HCT116 (cell line): ENCODE measurements around the gene CAND2. TPM values are rescaled to one million over a fixed set of nuclear protein-coding genes. Genes with fewer than 3 reads are reported as not detected.

Source experiments
- ATAC-seq: fragments of 200-7000 bp; cut with Tn5 transposase; 2 replicates; pipeline ENCODE4 v1.9.1; 2020; ENCODE audit warnings: mild to moderate bottlenecking, moderate library complexity
- BruUV-seq: library from RNA; stranded (reverse); fragments of 400-500 nt; replicated peaks from 2 replicates; lab custom pipeline; 2021; lab: Mats Ljungman, UMichigan
- CTCF ChIA-PET: fragments of 300-600 bp; sonication (Branson Sonifier 250); formaldehyde crosslinking; loops from one replicate; lab custom pipeline; 2021; ENCODE audit warnings: antibody characterized with exemption; lab: Charles Lee
- POLR2A ChIA-PET: fragments of 300-600, 350-600 bp; sonication (Branson Sonifier 250); formaldehyde crosslinking; loops from one replicate; lab custom pipeline; 2021; ENCODE audit warnings: antibody characterized with exemption; lab: Charles Lee
- RAD21 ChIA-PET, 2 experiments: fragments of 300-600 bp; sonication (Branson Sonifier 250); formaldehyde crosslinking; loops; one replicate each; lab custom pipeline; 2023; ENCODE audit warnings: low total read pairs in 2 of 2; ENCODE audit not compliant: uncharacterized antibody in 2 of 2, unreplicated experiment in 2 of 2, low non-redundant PET in 1 of 2; lab: Charles Lee
- DNase-seq: peaks from one replicate; pipeline ENCODE4 v3.0.0-alpha.2; 2010; ENCODE audit warnings: low read depth, low spot score
- H2AFZ ChIP-seq: fragments of 200-600 bp; shearing (Covaris generic), sonication (generic); 2 replicates; pipeline ENCODE4 v1.6.1; 2017; ENCODE audit warnings: low read depth, mixed run types, mixed read lengths, antibody characterized with exemption, low read length; ENCODE audit not compliant: poor library complexity, severe bottlenecking
- H3K27ac ChIP-seq: 2 replicates; pipeline ENCODE4 v1.5.1; 2012; ENCODE audit warnings: low read depth, low read length
- H3K27me3 ChIP-seq: fragments of 200-600 bp; sonication (generic); 2 replicates; pipeline ENCODE4 v1.6.1; 2016; ENCODE audit warnings: mixed run types, low read length, mixed read lengths; ENCODE audit not compliant: insufficient read depth
- H3K36me3 ChIP-seq, 2 experiments: fragments of 200-500 bp in 1 of 2; fragments of 200-600 bp in 1 of 2; sonication (Bioruptor generic) in 1 of 2; sonication (generic) in 1 of 2; 2 replicates each; pipeline versions ENCODE4 v1.5.1 to v1.6.1; 2014 to 2016; ENCODE audit warnings: low read length in 2 of 2, inconsistent platforms in 1 of 2, mixed read lengths in 1 of 2, mixed run types in 1 of 2; ENCODE audit not compliant: insufficient read depth in 2 of 2, control insufficient read depth in 1 of 2
- H3K4me1 ChIP-seq, 2 experiments: fragments of 200-600 bp in 1 of 2; sonication (generic) in 1 of 2; 2 replicates each; pipeline versions ENCODE4 v1.5.1 to v1.6.1; 2012 to 2017; ENCODE audit warnings: low read length in 2 of 2, inconsistent platforms in 1 of 2, mild to moderate bottlenecking in 1 of 2, mixed read lengths in 1 of 2, mixed run types in 1 of 2, moderate library complexity in 1 of 2; ENCODE audit not compliant: insufficient read depth in 2 of 2, control insufficient read depth in 1 of 2
- H3K4me2 ChIP-seq: fragments of 200-600 bp; sonication (generic); 2 replicates; pipeline ENCODE4 v1.6.1; 2017; ENCODE audit warnings: mixed run types, low read length, mixed read lengths
- H3K4me3 ChIP-seq, 2 experiments: fragments of 200-600 bp in 1 of 2; sonication (generic) in 1 of 2; replicated peaks in 1 of 2; 2 replicates each; pipeline ENCODE4 v1.5.1; 2011 to 2016; ENCODE audit warnings: low read length in 2 of 2, control low read depth in 1 of 2, low read depth in 1 of 2, mild to moderate bottlenecking in 1 of 2, mixed read lengths in 1 of 2, mixed run types in 1 of 2
- H3K79me2 ChIP-seq: fragments of 200-600 bp; sonication (generic); 2 replicates; pipeline ENCODE4 v1.6.1; 2017; ENCODE audit warnings: mild to moderate bottlenecking, mixed run types, low read length, moderate library complexity, mixed read lengths; ENCODE audit not compliant: insufficient read depth
- H3K9ac ChIP-seq: fragments of 200-600 bp; sonication (generic); 2 replicates; pipeline ENCODE4 v1.6.1; 2016; ENCODE audit warnings: low read length, mixed read lengths
- H3K9me2 ChIP-seq: fragments of 200-600 bp; sonication (generic), shearing (Covaris generic); 2 replicates; pipeline ENCODE4 v1.6.1; 2017; ENCODE audit warnings: mixed run types, mild to moderate bottlenecking, moderate library complexity; ENCODE audit not compliant: insufficient read depth
- H3K9me3 ChIP-seq, 2 experiments: fragments of 200-500 bp in 1 of 2; fragments of 200-600 bp in 1 of 2; sonication (Bioruptor generic) in 1 of 2; sonication (generic) in 1 of 2; 2 replicates each; pipeline ENCODE4 v1.6.1; 2014 to 2017; ENCODE audit warnings: low read length in 2 of 2, mixed read lengths in 2 of 2, inconsistent platforms in 1 of 2, low read depth in 1 of 2, mild to moderate bottlenecking in 1 of 2, mixed run types in 1 of 2, moderate library complexity in 1 of 2; ENCODE audit not compliant: control insufficient read depth in 1 of 2, insufficient read depth in 1 of 2
- H4K20me1 ChIP-seq: fragments of 200-600 bp; sonication (generic), shearing (Covaris generic); 2 replicates; pipeline ENCODE4 v1.6.1; 2017; ENCODE audit warnings: mixed run types, mild to moderate bottlenecking, moderate library complexity; ENCODE audit not compliant: insufficient read depth
- CBX3 ChIP-seq: IDR thresholded peaks from 2 replicates; pipeline ENCODE4 v1.6.1; 2012; ENCODE audit warnings: low read depth
- CEBPB ChIP-seq: IDR thresholded peaks from 2 replicates; pipeline ENCODE4 v1.6.1; 2012; ENCODE audit warnings: low read depth
- EGR1 ChIP-seq: IDR thresholded peaks from 2 replicates; pipeline ENCODE4 v1.6.1; 2012; ENCODE audit warnings: low read depth
- EZH2 ChIP-seq: fragments of 200-600 bp; sonication (generic); IDR thresholded peaks from 2 replicates; pipeline ENCODE4 v1.6.1; 2017; ENCODE audit warnings: antibody characterized with exemption, mixed run types
- EZH2phosphoT487 ChIP-seq: fragments of 200-600 bp; IDR thresholded peaks from 2 replicates; pipeline ENCODE4 v1.6.1; 2018; ENCODE audit warnings: antibody characterized with exemption, borderline replicate concordance
- FOSL1 ChIP-seq: IDR thresholded peaks from 2 replicates; pipeline ENCODE4 v1.6.1; 2012; ENCODE audit warnings: low read depth
- POLR2AphosphoS5 ChIP-seq: IDR thresholded peaks from 2 replicates; pipeline ENCODE4 v1.6.1; 2011; ENCODE audit warnings: mild to moderate bottlenecking, low read depth, low read length, moderate library complexity
- SRF ChIP-seq: IDR thresholded peaks from 2 replicates; pipeline ENCODE4 v1.6.1; 2012; ENCODE audit warnings: low read depth
- ZBTB33 ChIP-seq: IDR thresholded peaks from 2 replicates; pipeline ENCODE4 v1.6.1; 2011; ENCODE audit warnings: mild to moderate bottlenecking, low read length, moderate library complexity; ENCODE audit not compliant: insufficient replicate concordance; ENCODE audit errors: extremely low read depth
- intact Hi-C: fragments of 100-400 bp; cut with micrococcal nuclease; formaldehyde crosslinking; loops from 2 replicates; pipeline ENCODE4 v1.10.0; 2022
- total RNA-seq: library from RNA; stranded (reverse); gene quantifications from one replicate; pipeline ENCODE4 v1.2.1, GENCODE V29; 2021; ENCODE audit not compliant: unreplicated experiment
- TF ChIP-seq, protein P1 (sequence below): IDR thresholded peaks from 2 replicates; pipeline ENCODE4 v1.6.1; 2012

CAND2 gene
- total RNA-seq, 1 experiment from 2014 or later, result not detected

- POLR2A ChIA-PET, result no interaction called here
- Histone ChIP-seq H3K9me2 (no peaks in the 10 kb centered on the region), H2AFZ (no peak overlapping the region), H3K27me3 (no peaks in the 10 kb centered on the region), H3K79me2 (no peaks in the 10 kb centered on the region), H3K27ac (no peak overlapping the region), H3K4me3 (no peak overlapping the region), H3K4me1 (peaks cover 36 to 75% of the 10 kb centered on the region in 2 experiments), H3K9ac (no peak overlapping the region), H4K20me1 (no peaks in the 10 kb centered on the region), H3K4me2 (no peak overlapping the region), H3K36me3 (no peaks in the 10 kb centered on the region), H3K9me3 (no peaks in the 10 kb centered on the region)
- intact Hi-C loops, result no loop called here
- ATAC-seq, result no peak
- no TSS peak for BruUV-seq
- CTCF ChIA-PET, result interaction anchor here (1.4 kb wide), 1 partner anchor 49 kb away, joined by 3 read pairs; no protein-coding TSS in a partner anchor
- RAD21 ChIA-PET, result no interaction called here
- TF ChIP-seq CEBPB (no peak), EGR1 (no peak), CBX3 (no peak), EZH2 (no peak), FOSL1 (no peak), ZBTB33 (no peak), POLR2AphosphoS5 (no peak), EZH2phosphoT487 (no peak), SRF (no peak)
- TF ChIP-seq, protein P1, sequence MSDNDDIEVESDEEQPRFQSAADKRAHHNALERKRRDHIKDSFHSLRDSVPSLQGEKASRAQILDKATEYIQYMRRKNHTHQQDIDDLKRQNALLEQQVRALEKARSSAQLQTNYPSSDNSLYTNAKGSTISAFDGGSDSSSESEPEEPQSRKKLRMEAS, result no peak
- TF ChIP-seq, all 23 proteins: peak for 0
- DNase-seq, result no peak
These were observed 40.7 kb upstream of the CAND2 start for GRCh38 chr3:12755754-12756153.
